Uterus (tissue), 4 donors: ENCODE data around the gene IGFN1. TPM values are rescaled to one million over a fixed set of nuclear protein-coding genes. Genes with fewer than 3 reads are reported as not detected.

ENCODE experiments used
- DNase-seq, 2 donors: peaks; one replicate each; pipeline ENCODE4 v3.0.0-alpha.2; 2019 to 2020
- H3K27ac ChIP-seq, 2 donors: fragments of 200-600 bp; sonication (generic); 1 replicate in 1 of 2; 2 replicates in 1 of 2; pipeline ENCODE4 v1.5.1; 2016 to 2018
- H3K27me3 ChIP-seq, 2 donors: fragments of 200-600 bp; sonication (generic); one replicate each; pipeline ENCODE4 v1.5.1; 2018 to 2019; ENCODE audit warnings: control low read depth in 1 of 2
- H3K36me3 ChIP-seq, 2 donors: fragments of 200-600 bp; sonication (generic); one replicate each; pipeline ENCODE4 v1.5.1; 2019; ENCODE audit warnings: control low read depth in 1 of 2
- H3K4me1 ChIP-seq, 2 donors: fragments of 200-600 bp; sonication (generic); one replicate each; pipeline ENCODE4 v1.5.1; 2018 to 2019; ENCODE audit warnings: control low read depth in 1 of 2
- H3K4me3 ChIP-seq, 2 donors: fragments of 200-600 bp; sonication (generic); 1 replicate in 1 of 2; 2 replicates in 1 of 2; pipeline ENCODE4 v1.5.1; 2018 to 2019; ENCODE audit warnings: mild to moderate bottlenecking in 1 of 2
- H3K9me3 ChIP-seq, 2 donors: fragments of 200-600 bp; sonication (generic); one replicate each; pipeline ENCODE4 v1.5.1; 2019; ENCODE audit warnings: control low read depth in 1 of 2
- POLR2A ChIP-seq, 2 donors: fragments of 450-650 bp; IDR thresholded peaks; one replicate each; pipeline ENCODE4 v1.6.1; 2016; ENCODE audit warnings: antibody characterized with exemption in 2 of 2, mild to moderate bottlenecking in 1 of 2, moderate library complexity in 1 of 2
- intact Hi-C: fragments of 100-400 bp; cut with DNase I; formaldehyde crosslinking; loops from one replicate; pipeline ENCODE4 v1.15.1; 2023; ENCODE audit warnings: low total_unique reads
- total RNA-seq, 4 donors: library from RNA; depleted of rRNA in 3 of 4; stranded (reverse); fragments of >200 nt in 3 of 4; gene quantifications; one replicate each; pipeline versions ENCODE4 v1.1.0 to v1.2.4, GENCODE V29; 2014 to 2023
- TF ChIP-seq, protein P1 (sequence below), 4 experiments: fragments of 200-600 bp in 2 of 4; fragments of 450-650 bp in 2 of 4; sonication (generic) in 2 of 4; IDR thresholded peaks; one replicate each; pipeline ENCODE4 v1.5.1; 2016 to 2019; ENCODE audit warnings: antibody characterized with exemption in 4 of 4, mild to moderate bottlenecking in 2 of 4, moderate library complexity in 1 of 4
- donor health status: DM: yes; HTN: yes; CAD: no.

The IGFN1 gene
- total RNA-seq, 4 donors from 2014 or later = 0.51 to 5.4 (median 2.1) TPM; not detected in 1

DNA sequence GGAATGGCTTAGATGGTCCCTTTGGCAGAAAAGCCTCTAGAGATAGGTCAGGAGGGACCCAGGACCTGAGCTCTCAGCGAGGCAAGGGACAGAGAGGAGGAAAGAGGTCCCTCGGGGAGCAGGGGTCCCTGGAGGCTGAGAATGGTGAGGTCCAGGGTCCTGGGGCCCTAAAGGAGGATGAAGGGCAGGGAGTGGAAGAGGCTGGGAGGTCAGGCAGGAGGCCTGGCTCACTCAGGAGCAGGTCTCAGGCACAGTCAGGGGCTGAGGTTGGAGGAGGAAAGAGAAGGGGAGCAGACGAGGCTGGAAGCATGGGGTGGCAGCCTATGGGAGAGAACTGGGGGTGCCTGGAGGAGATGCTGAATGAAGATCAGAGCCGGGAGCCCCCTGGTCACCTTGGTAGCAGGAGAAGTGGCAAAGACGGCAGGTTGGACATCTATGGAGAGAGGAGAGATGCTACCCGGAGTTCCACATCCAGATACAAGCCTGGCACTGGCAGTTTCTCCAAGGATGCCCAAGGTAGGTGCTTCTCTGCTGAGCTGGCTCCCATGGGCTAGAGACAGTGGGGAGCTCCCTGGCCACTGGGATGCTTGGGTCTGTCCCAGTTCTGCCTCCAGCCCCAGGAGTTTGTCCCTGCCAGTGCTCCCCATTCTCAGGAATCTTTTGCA lies 22.6 kb downstream of the IGFN1 start:
- Histone ChIP-seq H3K27ac (no peak overlapping the region), H3K4me1 (no peaks in the 10 kb centered on the region), H3K36me3 (no peaks in the 10 kb centered on the region), H3K27me3 (no peaks in the 10 kb centered on the region), H3K9me3 (no peaks in the 10 kb centered on the region), H3K4me3 (no peak overlapping the region)
- intact Hi-C loops = no loop called here
- peak in 1 of 2 donors; percentile 3 for DNase-seq
- TF ChIP-seq, protein P1, sequence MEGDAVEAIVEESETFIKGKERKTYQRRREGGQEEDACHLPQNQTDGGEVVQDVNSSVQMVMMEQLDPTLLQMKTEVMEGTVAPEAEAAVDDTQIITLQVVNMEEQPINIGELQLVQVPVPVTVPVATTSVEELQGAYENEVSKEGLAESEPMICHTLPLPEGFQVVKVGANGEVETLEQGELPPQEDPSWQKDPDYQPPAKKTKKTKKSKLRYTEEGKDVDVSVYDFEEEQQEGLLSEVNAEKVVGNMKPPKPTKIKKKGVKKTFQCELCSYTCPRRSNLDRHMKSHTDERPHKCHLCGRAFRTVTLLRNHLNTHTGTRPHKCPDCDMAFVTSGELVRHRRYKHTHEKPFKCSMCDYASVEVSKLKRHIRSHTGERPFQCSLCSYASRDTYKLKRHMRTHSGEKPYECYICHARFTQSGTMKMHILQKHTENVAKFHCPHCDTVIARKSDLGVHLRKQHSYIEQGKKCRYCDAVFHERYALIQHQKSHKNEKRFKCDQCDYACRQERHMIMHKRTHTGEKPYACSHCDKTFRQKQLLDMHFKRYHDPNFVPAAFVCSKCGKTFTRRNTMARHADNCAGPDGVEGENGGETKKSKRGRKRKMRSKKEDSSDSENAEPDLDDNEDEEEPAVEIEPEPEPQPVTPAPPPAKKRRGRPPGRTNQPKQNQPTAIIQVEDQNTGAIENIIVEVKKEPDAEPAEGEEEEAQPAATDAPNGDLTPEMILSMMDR (IDR thresholded peaks at IDR 0.05) = no peak
- no peak for TF ChIP-seq POLR2A (IDR thresholded peaks at IDR 0.05)

DNA sequence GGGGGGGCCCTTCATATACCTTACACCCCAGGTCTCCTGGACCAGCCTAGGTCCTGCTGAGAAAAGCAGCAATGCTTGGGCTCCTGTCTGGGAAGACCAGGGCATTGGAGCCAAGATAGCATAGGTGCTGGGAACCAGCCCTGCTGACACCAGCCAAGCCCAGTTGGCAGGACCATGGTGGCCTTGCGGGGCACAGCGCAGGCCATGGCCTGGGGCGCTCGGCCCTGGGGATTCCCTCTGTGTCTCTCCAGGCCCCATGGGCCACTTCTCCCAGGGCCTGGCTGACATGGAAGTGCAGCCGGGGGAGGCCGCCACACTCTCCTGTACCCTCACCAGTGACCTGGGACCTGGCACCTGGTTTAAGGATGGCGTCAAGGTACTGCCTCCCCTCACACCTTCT lies 23.3 kb downstream of the IGFN1 start:
- Histone ChIP-seq H3K36me3 (no peaks in the 10 kb centered on the region), H3K9me3 (no peaks in the 10 kb centered on the region), H3K27me3 (no peaks in the 10 kb centered on the region), H3K4me1 (no peaks in the 10 kb centered on the region), H3K4me3 (no peak overlapping the region), H3K27ac (no peak overlapping the region)
- intact Hi-C loops = no loop called here
- DNase-seq = peak in 1 of 2 donors; percentile 11
- TF ChIP-seq, protein P1 (IDR thresholded peaks at IDR 0.05) = no peak
- no peak for TF ChIP-seq POLR2A (IDR thresholded peaks at IDR 0.05)

DNA sequence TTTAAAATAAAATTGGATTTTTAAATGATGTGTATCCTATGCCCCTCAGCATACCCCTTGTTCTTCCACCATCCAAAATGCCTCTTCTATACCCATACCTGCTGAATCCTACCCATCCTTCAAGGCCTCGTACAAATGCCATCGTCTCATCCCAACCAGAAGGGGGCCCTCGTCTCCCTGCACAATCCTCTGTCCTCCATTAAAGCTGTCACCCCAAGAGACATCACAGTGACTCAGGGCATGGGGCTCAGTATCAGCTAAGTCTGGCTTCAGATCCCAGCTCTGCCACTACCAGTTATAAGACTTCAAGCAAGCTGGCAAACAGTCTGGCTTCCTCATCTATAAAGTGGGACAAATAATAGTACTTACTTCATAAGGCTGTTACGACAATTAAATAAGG lies 23.8 kb downstream of the IGFN1 start:
- H3K27ac ChIP-seq = no peak overlapping the region
- no peaks in the 10 kb centered on the region for H3K9me3 ChIP-seq
- H3K4me3 ChIP-seq = no peak overlapping the region
- TF ChIP-seq, protein P1 (IDR thresholded peaks at IDR 0.05) = no peak
- TF ChIP-seq POLR2A (IDR thresholded peaks at IDR 0.05) = no peak
- no peaks in the 10 kb centered on the region for H3K4me1 ChIP-seq
- intact Hi-C loops = no loop called here
- no peaks in the 10 kb centered on the region for H3K27me3 ChIP-seq
- no peaks in the 10 kb centered on the region for H3K36me3 ChIP-seq
- no peak for DNase-seq

DNA sequence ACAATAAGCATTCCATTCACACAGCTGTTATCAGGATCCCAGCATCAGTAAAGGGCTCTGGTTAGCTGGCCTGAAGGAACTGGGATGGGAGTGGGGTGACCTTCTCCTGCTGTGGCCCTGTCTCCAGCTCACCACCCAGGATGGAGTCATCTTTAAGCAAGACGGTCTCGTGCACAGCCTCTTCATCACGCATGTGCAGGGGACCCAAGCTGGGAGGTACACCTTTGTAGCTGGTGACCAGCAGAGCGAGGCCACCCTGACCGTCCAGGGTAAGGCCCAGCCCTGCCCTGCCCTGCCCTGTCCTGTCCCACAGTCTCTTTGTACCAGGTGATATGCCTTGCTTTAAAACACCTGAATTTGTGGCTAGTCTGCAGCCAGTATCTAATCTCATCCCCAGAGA lies 24.3 kb downstream of the IGFN1 start:
- no peak overlapping the region for H3K27ac ChIP-seq
- intact Hi-C loops = no loop called here

More for the DNA sequence above, 24.3 kb downstream of the IGFN1 start:
- Histone ChIP-seq H3K27me3 (no peaks in the 10 kb centered on the region), H3K9me3 (no peaks in the 10 kb centered on the region), H3K4me1 (no peaks in the 10 kb centered on the region), H3K4me3 (no peak overlapping the region), H3K36me3 (no peaks in the 10 kb centered on the region)
- peak in 1 of 2 donors; percentile 6 for DNase-seq
- TF ChIP-seq POLR2A (IDR thresholded peaks at IDR 0.05) = no peak
- TF ChIP-seq, protein P1 (IDR thresholded peaks at IDR 0.05) = no peak
